RCC 7860 (cell line): Measurements from ENCODE around the gene PFKL.
A peak's percentile ranks its signal among the peaks of the same experiment; 100 is the strongest.
"Not testable (repeated sequence)": the region's sequence is repeated elsewhere in the genome, so short reads cannot be mapped to it uniquely, and the experiment has no call there.

Experiments
- DNase-seq: peaks from one replicate; pipeline ENCODE4 v3.0.0-alpha.2; 2015; ENCODE audit warnings: low spot score
- FAIRE-seq: peaks from 2 replicates; lab custom pipeline; 2012; peaks lifted over from hg19 to GRCh38; lab: Jason Lieb, UNC

PFKL gene

DNA sequence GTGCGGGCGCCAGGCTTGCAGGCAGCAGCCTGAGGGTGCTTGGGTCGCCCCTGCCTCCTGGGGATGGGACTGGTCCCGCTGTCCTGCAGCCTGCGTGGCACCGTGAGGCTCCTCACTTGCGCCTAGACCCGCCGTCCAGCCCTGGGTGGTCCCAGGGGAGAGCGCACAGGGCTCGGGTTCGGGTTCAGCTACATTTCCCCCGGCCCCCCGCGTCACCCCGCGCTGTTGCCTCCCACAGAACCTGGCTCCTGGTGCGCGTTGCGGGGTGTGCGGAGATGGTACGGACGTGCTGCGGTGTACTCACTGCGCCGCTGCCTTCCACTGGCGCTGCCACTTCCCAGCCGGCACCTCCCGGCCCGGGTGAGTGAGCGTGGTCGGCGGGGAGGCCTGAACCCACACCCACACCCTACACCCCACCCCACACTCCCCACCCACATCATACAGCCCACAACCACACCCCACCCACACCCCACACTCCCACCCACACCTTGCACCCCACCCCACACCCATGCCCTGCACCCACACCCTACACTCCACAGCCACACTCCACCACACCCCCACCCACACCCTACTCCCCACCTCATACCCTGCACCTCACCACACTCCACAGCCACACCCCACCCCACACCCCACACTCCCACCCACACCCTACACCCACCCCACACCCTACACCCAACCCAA is 6.2 kb upstream of the PFKL start:
- DNase-seq = no peak
- no peak for FAIRE-seq

DNA sequence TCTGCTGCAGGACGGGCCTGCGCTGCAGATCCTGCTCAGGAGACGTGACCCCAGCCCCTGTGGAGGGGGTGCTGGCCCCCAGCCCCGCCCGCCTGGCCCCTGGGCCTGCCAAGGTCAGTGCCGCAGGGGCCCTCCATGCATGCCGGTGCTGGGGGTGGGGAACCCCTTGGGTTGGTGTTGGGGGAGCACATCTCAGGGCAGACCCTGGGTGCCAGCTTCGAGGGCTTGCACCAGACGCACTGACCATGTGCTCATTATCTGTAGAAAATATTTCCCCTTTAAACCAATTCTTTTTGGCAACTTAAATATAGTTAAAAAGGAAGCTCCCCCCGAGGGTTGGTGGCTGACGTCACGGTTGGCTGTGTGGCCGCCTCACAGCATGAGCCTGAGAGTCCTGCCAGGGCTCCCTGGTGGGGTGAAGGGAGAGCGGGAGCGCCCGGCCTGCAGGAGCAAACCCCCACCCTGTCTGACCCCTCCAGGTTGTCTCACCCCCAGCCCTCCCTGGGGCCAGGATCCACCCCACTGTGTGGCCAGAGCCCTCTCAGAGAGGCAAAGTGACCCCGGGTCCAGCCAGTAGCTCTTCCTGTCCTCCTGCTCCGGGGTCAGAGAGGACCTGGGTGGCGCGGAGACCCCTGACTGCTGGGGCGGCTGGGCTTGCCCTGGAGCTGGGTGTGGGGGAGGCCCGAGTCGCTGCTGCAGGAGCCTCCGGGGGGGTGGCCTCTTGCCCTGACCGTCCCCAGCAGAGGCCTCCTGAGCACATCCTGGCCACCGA is 5.3 kb upstream of the PFKL start:
- FAIRE-seq (no peak), DNase-seq (no peak)

DNA sequence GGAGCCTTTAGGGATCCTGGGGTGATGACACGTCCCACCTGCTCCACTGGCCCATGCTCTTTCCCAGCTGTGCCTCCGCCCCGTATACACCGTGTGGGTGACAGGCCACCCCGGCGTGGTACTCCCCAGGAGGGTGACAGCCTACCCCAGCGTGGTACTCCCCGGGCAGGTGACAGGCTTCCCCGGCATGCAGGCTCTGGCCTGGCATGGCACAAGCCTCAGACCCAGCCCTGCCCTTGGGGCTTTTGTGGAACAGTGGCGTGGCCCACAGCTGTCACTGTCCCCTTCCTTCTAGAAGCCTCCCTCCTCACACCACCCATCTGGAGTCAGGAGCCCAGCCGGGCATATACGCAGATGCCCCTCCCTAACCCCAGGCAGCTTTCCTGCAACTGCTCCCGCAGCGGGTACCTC is 4.7 kb upstream of the PFKL start:
- DNase-seq (no peak), FAIRE-seq (no peak)

DNA sequence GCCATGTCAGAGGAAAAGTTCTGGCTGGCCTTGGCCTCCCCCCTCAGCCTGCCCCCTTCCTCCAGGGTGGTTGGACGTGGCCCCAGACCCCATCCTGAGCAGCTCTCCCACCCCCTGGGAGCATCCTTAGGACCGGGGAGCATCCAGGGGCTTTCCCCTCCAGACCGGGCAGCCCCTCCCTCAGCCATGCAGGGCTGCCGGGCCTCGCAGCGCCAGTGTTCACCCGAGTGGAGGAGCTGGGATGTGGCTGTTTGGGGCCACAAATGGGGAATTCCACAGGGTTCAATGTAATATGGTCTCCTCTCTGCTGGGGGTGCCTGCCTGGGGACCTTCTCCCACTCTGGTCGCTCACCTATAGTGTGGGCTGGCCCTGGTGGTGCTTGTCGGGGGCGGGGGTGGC is 4.2 kb upstream of the PFKL start:
- FAIRE-seq (no peak), DNase-seq (no peak)

DNA sequence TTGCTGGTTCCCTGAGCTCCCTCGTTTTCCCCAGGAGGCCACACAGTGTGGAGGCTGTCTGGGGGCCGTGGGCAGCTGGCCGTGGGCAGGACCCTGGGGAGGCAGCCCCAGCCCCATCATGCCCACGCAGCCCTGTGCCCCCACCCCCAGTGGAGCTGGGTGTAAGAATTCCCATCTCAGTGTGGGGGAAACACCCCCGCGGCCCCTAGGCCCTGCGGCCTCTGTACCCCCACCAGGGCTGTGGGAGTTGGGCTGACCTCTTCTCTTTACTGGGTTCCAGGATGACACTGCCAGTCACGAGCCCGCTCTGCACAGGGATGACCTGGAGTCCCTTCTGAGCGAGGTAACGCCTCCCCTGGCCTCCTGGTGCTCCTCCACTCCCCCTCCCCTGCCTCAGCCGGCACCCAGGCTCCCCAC is 3.7 kb upstream of the PFKL start:
- DNase-seq = no peak
- no peak for FAIRE-seq

DNA sequence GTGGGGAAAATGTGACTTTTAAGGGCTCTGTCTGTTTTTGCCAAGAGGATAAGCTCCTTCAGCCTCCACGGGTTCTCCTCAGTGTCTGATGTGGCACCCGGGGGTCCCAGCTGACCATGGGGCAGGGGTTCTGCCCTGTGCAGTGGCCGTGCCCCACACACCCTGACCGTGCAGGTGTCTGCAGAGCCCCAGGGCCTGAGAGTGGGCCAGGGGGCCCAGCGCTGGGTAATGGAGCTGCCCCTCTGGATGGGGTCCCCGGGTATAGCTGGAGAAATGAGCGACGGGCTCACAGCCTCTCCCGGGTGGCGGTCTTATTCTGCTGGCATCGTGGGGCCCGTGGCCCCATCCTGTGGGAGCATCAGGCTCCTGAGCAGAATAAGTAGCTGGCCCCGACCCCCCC is 2.9 kb upstream of the PFKL start:
- DNase-seq = no peak
- FAIRE-seq = no peak

DNA sequence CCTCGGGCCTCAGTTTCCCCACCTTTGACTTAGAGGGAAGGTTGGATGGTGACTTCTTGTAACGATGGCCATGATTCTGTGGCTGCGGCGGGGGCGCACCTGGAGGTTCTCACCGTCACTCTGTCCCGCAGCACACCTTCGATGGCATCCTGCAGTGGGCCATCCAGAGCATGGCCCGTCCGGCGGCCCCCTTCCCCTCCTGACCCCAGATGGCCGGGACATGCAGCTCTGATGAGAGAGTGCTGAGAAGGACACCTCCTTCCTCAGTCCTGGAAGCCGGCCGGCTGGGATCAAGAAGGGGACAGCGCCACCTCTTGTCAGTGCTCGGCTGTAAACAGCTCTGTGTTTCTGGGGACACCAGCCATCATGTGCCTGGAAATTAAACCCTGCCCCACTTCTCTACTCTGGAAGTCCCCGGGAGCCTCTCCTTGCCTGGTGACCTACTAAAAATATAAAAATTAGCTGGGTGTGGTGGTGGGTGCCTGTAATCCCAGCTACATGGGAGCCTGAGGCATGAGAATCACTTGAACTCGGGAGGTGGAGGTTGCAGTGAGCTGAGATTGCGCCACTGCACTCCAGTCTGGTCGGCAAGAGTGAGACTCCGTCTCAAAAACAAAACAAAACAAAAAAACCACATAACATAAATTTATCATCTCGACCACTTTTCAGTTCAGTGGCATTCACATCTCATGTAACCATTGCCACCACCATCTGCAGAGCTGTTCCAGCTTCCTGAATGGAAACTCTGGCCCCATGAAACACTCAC is 2.1 kb upstream of the PFKL start:
- DNase-seq (peak; percentile 71), FAIRE-seq (no peak)

DNA sequence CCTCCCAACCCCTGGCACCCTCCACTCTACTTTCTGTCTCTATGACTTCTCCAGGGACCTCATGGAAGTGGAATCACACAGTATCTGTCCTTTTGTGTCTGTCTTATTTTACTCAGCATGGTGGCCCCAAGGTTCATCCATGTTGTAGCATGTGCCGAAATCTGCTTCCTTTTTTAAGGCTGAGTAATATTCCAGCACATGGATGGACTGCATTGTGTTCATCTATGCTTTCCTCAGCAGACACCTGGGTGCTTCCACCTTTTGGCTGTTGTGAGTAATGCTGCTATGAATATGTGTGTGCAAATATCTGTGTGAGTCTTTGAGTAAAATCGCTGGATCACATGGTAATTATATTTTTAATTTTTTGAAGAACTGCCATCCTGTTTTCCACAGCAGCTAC is 1.6 kb upstream of the PFKL start:
- DNase-seq = no peak

DNA sequence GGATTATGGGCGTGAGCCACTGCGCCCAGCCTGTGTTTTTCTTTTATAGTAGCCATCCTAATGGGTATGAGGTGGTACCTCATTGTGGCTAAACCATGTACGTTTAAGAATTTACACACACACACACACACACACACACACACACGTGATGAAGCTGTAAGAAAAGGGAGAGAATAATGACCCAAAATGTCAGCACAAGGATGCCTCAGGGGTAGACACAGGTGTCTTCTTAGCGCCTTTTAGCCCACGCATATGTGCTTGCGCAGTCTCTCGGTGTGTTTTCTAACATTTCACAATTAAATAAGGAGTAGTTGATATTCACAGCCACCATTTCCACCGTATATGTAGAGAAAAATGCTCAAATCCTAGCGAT is 782 bp upstream of the PFKL start:
- no peak for DNase-seq

More for the DNA sequence above, 1.6 kb upstream of the PFKL start:
- FAIRE-seq = no peak

DNA sequence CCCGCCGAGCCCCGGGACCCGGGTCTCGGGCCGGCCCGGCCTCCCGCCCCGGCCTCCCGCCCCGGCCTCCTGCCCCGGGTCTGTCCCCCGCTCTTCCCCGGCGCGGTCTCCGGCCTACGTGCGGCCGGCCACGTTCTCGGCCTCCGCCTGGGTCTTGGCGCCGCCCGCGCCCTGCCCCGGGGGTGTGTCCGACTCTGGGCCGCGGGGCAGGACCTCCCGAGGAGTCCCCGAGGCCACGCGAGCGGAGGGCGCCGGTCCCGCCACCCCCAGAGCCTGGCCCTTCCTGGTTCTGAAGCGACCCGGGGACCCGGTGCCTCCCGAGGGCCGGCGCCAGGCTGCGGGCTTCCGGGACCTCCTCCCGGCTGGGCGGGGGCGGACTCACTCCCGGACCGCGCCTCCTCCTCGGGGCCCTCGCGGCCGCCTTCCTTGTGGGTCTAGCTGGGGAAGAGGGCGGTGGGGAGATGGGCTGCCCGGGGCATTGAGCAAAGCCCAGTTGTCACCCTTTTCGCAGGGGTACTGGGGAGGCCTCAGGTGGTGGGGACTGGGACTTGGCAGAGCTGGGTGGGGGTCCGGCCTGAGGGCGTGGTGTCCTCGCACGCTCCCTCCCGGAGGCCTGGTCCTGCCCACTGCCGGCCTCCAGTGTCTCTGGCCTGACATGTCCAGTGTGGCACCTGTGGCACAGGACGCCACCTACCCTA is 558 bp downstream of the PFKL start:
- DNase-seq = peak; percentile 7

More for the DNA sequence above, 782 bp upstream of the PFKL start:
- FAIRE-seq = no peak

DNA sequence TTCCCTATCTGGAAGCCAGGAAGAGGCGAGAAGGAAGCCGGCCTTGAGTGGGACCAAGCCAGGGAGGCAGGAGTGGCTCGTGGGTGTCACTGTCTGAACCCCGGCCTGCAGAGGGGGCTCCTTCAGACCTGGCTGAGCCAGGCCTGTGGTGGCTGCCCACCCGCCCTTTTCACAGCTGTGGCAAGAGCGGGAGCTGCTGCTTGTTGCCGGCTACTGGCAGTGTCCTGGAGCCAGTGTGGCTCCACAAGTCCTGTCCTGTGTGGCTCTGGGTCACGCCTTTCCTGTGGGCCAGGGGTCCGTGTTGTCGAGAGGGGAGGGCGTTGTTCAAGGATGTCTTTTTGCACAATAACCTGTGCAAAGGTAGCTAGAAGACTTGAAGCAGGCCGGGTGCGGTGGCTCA is 1.3 kb downstream of the PFKL start:
- DNase-seq (no peak), FAIRE-seq (no peak)

More for the DNA sequence above, 558 bp downstream of the PFKL start:
- no peak for FAIRE-seq

DNA sequence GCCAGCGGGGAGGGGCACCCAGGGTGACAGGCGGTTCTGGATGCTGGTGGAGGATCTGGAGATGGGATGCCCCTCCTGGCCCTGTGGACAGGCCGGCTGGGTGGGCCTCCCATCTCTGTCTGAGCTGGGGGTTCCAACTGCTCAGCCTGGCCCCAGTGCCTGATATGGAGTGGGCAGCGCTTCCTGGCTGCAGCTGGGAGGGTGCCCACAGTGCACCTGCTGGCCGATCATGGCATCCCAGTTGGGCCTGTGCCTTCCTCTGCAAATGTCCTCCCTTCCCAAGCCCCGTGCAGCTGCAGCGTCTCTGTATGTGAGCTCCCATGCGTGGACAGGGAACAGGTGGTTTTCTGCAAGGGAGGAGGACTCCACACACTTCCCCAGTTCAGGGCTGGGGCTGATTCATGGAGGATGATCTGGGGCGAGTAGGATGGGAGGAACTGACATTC is 2.1 kb downstream of the PFKL start:
- DNase-seq (no peak), FAIRE-seq (no peak)

DNA sequence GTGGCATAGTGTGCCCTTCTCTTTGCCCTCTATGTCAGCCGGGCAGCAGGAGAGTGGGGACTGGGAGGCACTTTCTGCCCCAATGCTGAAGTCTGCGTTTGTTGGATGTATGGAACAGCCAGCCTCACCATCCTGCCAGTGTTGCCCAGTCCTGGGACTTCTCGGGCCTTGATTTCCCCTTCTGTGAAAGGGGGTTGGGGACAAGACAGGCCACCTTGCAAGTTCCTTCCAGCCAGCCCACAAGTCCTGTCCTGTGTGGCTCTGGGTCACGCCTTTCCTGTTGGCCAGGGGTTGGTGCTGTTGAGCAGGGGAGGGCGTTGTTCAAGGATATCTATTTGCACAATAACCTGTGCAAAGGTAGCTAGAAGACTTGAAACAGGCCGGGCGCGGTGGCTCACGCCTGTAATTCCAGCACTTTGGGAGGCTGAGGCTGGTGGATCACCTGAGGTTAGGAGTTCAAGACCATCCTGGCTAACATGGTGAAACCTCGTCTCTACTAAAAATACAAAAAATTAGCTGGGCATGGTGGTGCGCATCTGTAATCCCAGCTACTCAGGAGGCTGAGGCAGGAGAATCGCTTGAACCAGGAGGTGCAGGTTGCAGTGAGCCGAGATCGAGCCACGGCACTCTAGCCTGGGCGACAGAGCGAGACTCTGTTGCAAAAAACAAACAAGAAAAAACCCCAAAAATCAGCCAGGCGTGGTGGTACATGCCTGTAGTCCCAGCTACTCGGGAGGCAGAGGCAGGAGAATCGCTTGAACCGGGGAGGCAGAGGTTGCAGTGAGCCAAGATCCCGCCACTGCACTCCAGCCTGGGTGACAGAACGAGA is 2.9 kb downstream of the PFKL start:
- not testable (repeated sequence) for DNase-seq, FAIRE-seq

DNA sequence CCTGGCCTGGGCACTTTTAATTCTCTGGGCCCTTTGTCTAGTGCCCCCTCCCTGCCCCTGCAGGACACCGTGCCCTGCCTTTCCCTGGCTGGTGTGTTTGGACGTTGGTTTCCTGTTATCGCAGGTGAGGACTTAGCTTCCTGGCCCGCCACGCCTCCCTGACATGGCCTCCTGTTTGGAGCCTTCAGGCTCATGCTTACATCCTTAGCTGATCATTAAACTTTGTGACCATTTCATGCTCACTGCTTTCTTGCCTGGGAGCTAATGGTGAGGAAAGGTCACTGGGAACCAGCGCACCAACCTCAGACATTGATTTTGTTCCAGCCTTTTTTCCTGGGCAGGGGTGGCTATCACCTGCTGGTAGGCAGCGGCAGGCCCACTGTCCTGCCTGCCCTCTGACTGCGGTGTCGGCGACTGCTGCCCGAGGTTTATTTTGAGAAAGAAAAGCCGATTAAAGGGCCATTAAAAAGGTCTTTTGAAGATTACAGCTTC is 3.7 kb downstream of the PFKL start:
- peak; percentile 31 for DNase-seq
- peak; percentile 53 for FAIRE-seq

DNA sequence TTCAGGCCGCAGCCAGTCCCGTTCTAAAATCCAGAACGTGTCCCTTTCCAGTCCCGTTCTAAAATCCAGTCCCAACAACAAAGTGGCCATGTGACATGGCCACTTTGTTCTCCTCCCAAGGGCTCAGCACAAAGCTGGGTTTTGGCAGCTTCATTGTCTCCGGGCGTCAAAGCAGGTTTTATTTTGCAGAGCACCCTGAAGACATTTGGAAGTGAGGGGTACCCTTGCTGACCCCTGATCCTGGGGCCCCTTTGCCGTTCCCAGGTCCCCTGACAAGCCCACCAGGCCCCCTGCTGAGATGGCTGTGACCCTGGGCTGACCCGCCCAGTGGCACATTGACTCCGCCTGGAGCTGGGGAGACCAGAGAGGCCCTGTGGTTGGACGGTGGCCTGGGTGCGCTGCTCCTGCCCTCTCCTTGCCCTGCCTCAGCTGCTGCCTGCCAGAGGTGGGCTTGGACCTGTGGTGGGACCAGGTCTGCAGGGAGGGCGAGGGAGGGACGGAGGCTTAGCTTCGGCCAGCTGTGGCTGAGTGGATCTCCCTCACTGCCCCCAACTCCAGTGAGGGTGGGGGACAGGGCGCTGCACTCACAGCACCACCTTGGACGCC is 4.3 kb downstream of the PFKL start:
- DNase-seq (no peak), FAIRE-seq (no peak)

DNA sequence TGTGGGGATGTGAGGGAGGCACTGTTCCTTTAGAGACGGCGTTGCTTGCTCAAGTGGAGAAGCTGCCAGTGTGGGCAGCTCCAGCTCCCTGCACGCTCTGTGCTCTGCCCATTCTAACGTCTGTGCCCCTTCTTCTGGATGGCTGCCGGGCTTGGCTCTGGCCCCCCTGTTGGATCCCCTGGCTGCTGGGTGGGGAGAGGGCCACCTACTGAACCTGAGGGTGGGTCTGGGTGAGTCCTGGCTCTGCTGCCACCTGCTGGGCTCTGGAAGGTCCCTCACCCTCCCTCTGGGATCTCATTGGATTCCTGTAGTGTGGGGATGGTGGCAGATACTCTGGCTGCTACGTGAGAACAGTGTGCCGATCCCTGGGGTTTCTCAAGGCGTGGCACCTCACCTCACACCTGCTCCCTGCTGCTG is 5.0 kb downstream of the PFKL start:
- peak; percentile 13 for DNase-seq
- FAIRE-seq = no peak

DNA sequence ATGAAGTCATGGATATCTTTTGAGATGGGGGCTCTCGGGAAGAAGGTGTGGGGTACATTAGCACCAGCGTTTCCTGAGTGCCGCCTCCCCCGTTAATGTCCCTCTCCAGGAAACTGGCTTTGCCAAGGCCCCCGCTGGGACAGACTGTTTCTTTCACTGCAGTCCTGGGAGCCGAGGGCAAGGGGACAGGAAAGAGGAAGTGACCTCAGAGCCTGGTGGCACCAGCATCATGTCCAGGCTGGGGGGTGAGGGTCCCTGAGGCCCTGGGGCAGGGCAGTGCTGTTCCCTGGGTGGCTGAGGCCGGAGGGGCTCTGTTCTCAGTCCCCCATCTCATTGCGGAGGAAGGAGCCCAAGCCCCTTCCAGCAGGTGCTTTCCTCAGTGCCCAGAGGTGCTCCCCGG is 5.8 kb downstream of the PFKL start:
- FAIRE-seq (no peak), DNase-seq (no peak)

DNA sequence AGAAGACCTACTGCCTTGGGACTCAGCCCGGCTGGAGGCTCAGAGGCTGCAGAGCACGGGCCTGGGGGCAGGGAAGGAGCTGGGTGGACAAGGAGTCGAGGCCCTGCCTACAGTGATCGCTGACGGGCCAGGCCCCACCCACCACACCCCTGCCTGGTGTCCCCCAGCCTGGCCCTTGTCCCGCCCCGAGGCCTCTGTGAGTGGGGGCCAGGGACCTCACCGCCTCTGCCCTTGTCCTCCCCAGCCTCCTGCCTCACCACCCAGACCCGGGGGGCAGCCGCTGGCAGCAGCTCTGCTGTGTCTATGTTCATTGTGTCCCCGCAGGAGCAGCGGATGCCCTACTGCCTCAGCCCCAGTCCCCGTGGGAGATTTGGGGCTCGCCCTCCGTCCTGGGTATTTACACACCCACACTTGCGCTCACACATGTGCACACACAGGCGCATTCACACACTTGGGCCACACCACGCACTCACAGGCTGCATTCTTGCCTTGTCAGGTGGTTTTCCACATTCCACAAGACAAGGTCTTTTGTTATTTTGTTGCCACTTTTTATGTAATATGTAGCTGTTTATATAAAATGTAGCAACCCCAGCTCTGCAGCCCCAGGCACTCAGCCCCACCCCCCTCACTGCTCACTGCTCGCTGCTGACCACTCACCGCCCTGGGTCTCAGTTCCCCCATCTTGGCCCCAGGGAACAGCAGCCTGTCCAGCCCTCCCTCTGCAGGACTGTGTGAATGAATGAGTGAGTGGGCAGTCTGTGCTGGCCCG is 7.3 kb downstream of the PFKL start:
- no peak for DNase-seq

More for the DNA sequence above, 7.3 kb downstream of the PFKL start:
- FAIRE-seq = no peak
